GM12878 (cell line): ENCODE measurements around the gene TMEM86A. TPM values are rescaled to one million over a fixed set of nuclear protein-coding genes. Genes with fewer than 3 reads are reported as not detected.
A peak's percentile ranks its signal among the peaks of the same experiment; 100 is the strongest.

Experiments
- ATF2 ChIP-seq: IDR thresholded peaks from 2 replicates; pipeline ENCODE4 v1.6.1; 2012; ENCODE audit warnings: low read length, inconsistent platforms
- BHLHE40 ChIP-seq, 2 experiments: fragments of 450-650 bp in 1 of 2; IDR thresholded peaks; 2 replicates each; pipeline ENCODE4 v1.6.1; 2011 to 2017; ENCODE audit warnings: low read depth in 2 of 2, borderline replicate concordance in 1 of 2, improper control_type of control experiment in 1 of 2, low read length in 1 of 2, mild to moderate bottlenecking in 1 of 2
- CBX3 ChIP-seq: fragments of 200-600 bp; sonication (generic); IDR thresholded peaks from 2 replicates; pipeline ENCODE4 v1.6.1; 2016; ENCODE audit warnings: low read depth, borderline replicate concordance
- CREB1 ChIP-seq: IDR thresholded peaks from 2 replicates; pipeline ENCODE4 v1.6.1; 2012; ENCODE audit warnings: low read depth, mild to moderate bottlenecking, inconsistent platforms
- CTCF ChIP-seq, 3 experiments: IDR thresholded peaks in 2 of 3; conservative IDR thresholded peaks in 1 of 3; 2 replicates each; pipeline ENCODE4 v1.5.1; 2011; ENCODE audit warnings: low read depth in 3 of 3, low read length in 3 of 3, mild to moderate bottlenecking in 3 of 3, control low read depth in 2 of 3, moderate library complexity in 2 of 3, inconsistent platforms in 1 of 3, mixed read lengths in 1 of 3; ENCODE audit not compliant: control insufficient read depth in 2 of 3, insufficient read depth in 1 of 3; ENCODE audit errors: extremely low read depth in 1 of 3
- E2F8 ChIP-seq: fragments of 450-650 bp; IDR thresholded peaks from 2 replicates; pipeline ENCODE4 v1.6.1; 2018; ENCODE audit warnings: mild to moderate bottlenecking, low read depth, moderate library complexity; ENCODE audit not compliant: partially characterized antibody
- EED ChIP-seq: sonication (generic); IDR thresholded peaks from 2 replicates; pipeline ENCODE4 v1.6.1; 2016; ENCODE audit warnings: antibody characterized with exemption, low read depth
- EP300 ChIP-seq, 2 experiments: fragments of 150-350 bp in 1 of 2; IDR thresholded peaks; 2 replicates each; pipeline ENCODE4 v1.6.1; 2011 to 2012; ENCODE audit warnings: low read depth in 2 of 2, low read length in 2 of 2, borderline replicate concordance in 1 of 2, improper control_type of control experiment in 1 of 2, inconsistent platforms in 1 of 2; ENCODE audit not compliant: control insufficient read depth in 1 of 2
- FOXM1 ChIP-seq: IDR thresholded peaks from 2 replicates; pipeline ENCODE4 v1.6.1; 2012; ENCODE audit warnings: low read depth, mild to moderate bottlenecking, inconsistent platforms, low read length, moderate library complexity
- GABPA ChIP-seq: IDR thresholded peaks from 2 replicates; pipeline ENCODE4 v1.6.1; 2014; ENCODE audit warnings: antibody characterized with exemption, low read depth, mild to moderate bottlenecking, inconsistent platforms
- GATAD2B ChIP-seq: fragments of 450-650 bp; conservative IDR thresholded peaks from 2 replicates; pipeline ENCODE4 v1.6.1; 2017; ENCODE audit warnings: low read depth, mild to moderate bottlenecking, moderate library complexity
- HCFC1 ChIP-seq: fragments of 150-350 bp; IDR thresholded peaks from 2 replicates; pipeline ENCODE4 v1.6.1; 2014; ENCODE audit warnings: low read length
- HDGF ChIP-seq: fragments of 450-650 bp; IDR thresholded peaks from 2 replicates; pipeline ENCODE4 v1.6.1; 2016; ENCODE audit warnings: antibody characterized with exemption
- KLF5 ChIP-seq: fragments of 450-650 bp; IDR thresholded peaks from 2 replicates; pipeline ENCODE4 v1.6.1; 2014; ENCODE audit warnings: mild to moderate bottlenecking; ENCODE audit not compliant: partially characterized antibody
- LARP7 ChIP-seq: fragments of 450-650 bp; IDR thresholded peaks from 2 replicates; pipeline ENCODE4 v1.6.1; 2017; ENCODE audit warnings: mild to moderate bottlenecking
- NFIC ChIP-seq: IDR thresholded peaks from 2 replicates; pipeline ENCODE4 v1.6.1; 2012; ENCODE audit warnings: low read depth, mild to moderate bottlenecking, inconsistent platforms, low read length, moderate library complexity
- NFYB ChIP-seq: IDR thresholded peaks from 2 replicates; pipeline ENCODE4 v1.6.1; 2011; ENCODE audit warnings: low read depth, mild to moderate bottlenecking, low read length, improper control_type of control experiment, moderate library complexity; ENCODE audit not compliant: insufficient read depth
- NR2C1 ChIP-seq: fragments of 450-650 bp; IDR thresholded peaks from 2 replicates; pipeline ENCODE4 v1.6.1; 2017; ENCODE audit warnings: antibody characterized with exemption, mild to moderate bottlenecking, moderate library complexity
- NR2F1 ChIP-seq: fragments of 450-650 bp; conservative IDR thresholded peaks from 2 replicates; pipeline ENCODE4 v1.6.1; 2017; ENCODE audit warnings: mild to moderate bottlenecking
- POU2F2 ChIP-seq: IDR thresholded peaks from 3 replicates; pipeline ENCODE4 v1.6.1; 2011; ENCODE audit warnings: low read depth, mild to moderate bottlenecking, low read length, borderline replicate concordance
- STAT1 ChIP-seq: fragments of 450-650 bp; conservative IDR thresholded peaks from 2 replicates; pipeline ENCODE4 v1.6.1; 2014; ENCODE audit warnings: antibody characterized with exemption, mild to moderate bottlenecking
- SUZ12 ChIP-seq: fragments of 200-600 bp; sonication (generic); IDR thresholded peaks from one replicate; pipeline ENCODE4 v1.6.1; 2018; ENCODE audit warnings: antibody characterized with exemption, mild to moderate bottlenecking; ENCODE audit not compliant: unreplicated experiment
- TCF12 ChIP-seq: IDR thresholded peaks from 2 replicates; pipeline ENCODE4 v1.6.1; 2011; ENCODE audit warnings: low read depth, mild to moderate bottlenecking, low read length
- YY1 ChIP-seq: IDR thresholded peaks from 2 replicates; pipeline ENCODE4 v1.6.1; 2011; ENCODE audit warnings: low read depth, mild to moderate bottlenecking, low read length
- ZNF622 ChIP-seq: fragments of 450-650 bp; IDR thresholded peaks from 2 replicates; pipeline ENCODE4 v1.6.1; 2017; ENCODE audit warnings: mild to moderate bottlenecking, inconsistent platforms
- ZSCAN29 ChIP-seq: fragments of 450-650 bp; IDR thresholded peaks from 2 replicates; pipeline ENCODE4 v1.6.1; 2017; ENCODE audit warnings: mild to moderate bottlenecking, moderate library complexity
- polyA plus RNA-seq, 11 experiments: library from polyadenylated mRNA; depleted of rRNA in 4 of 11; unstranded in 6 of 11; stranded (reverse) in 5 of 11; fragments of >200 nt; fragmentation: Nextera tagmentation in 4 of 11; fragmentation: Illumina TruSeq in 1 of 11; extraction: Ambion mirVana in 4 of 11; extraction: Trizol in 1 of 11; gene quantifications; 1 replicate in 1 of 11; 2 replicates in 10 of 11; pipeline versions ENCODE4 v1.2.1 to v1.2.3, GENCODE V29; 2011 to 2016; ENCODE audit warnings: inconsistent platforms in 2 of 11, missing spikeins in 2 of 11, low read depth in 1 of 11
- total RNA-seq, 4 experiments: library from RNA; depleted of rRNA in 3 of 4; stranded (reverse); fragments of >200 nt in 3 of 4; fragmentation: Illumina TruSeq in 1 of 4; extraction: Trizol in 1 of 4; gene quantifications; 2 replicates each; pipeline versions ENCODE4 v1.2.1 to v1.2.3, GENCODE V29; 2013 to 2021

Gene TMEM86A
- total and polyA plus RNA-seq, 10 of the 15 experiments (the other 5 are each of a cell fraction or from before 2014, with no cell fraction given), result 0.01 to 0.11 (median 0.06) TPM; not detected in 7

- TF ChIP-seq NFYB (no peak), HDGF (no peak), LARP7 (no peak), E2F8 (no peak), CTCF (IDR thresholded peaks at IDR 0.05 in 2 of 3, conservative IDR thresholded peaks at IDR 0.05 in 1 of 3; ENCODE audit: control insufficient read depth in 2 of 3, extremely low read depth in 1 of 3, insufficient read depth in 1 of 3, low read depth in 3 of 3, low read length in 3 of 3) (peak; percentile 78 to 92 (median 87)), POU2F2 (no peak), SUZ12 (no peak), STAT1 (no peak), YY1 (0 out of 2 replicates have a peak, but pooled peaks have one; percentile 37), FOXM1 (no peak), NR2F1 (0 out of 2 replicates have a peak, but pooled peaks have one; percentile 14), BHLHE40 (IDR thresholded peaks at IDR 0.05; ENCODE audit: borderline replicate concordance in 1 of 2, low read depth in 2 of 2, low read length in 1 of 2) (no peak), KLF5 (no peak), HCFC1 (no peak), CREB1 (no peak), NR2C1 (no peak), ZSCAN29 (no peak), EED (peak; percentile 33; the same call in 1 of the 2 replicates), NFIC (no peak), ZNF622 (no peak), EP300 (IDR thresholded peaks at IDR 0.05; ENCODE audit: borderline replicate concordance in 1 of 2, control insufficient read depth in 1 of 2, low read depth in 2 of 2, low read length in 2 of 2) (no peak), GABPA (no peak), GATAD2B (0 out of 2 replicates have a peak, but pooled peaks have one; percentile 41), CBX3 (no peak), TCF12 (no peak), ATF2 (no peak)
These were observed 23.1 kb downstream of the TMEM86A start (continued) for GRCh38 chr11:18721561-18722292.
